GM23338 (cell line): ENCODE measurements around the gene TRIO. TPM values are rescaled to one million over a fixed set of nuclear protein-coding genes. Genes with fewer than 3 reads are reported as not detected.

Experiments used
- ATAC-seq: fragments of 200-7000 bp; cut with Tn5 transposase; 3 replicates; pipeline ENCODE4 v1.9.1; 2020
- DNase-seq: peaks from one replicate; pipeline ENCODE4 v3.0.0-alpha.2; 2015; ENCODE audit warnings: low spot score
- H2AFZ ChIP-seq: fragments of 200-600 bp; sonication (generic); 2 replicates; pipeline ENCODE4 v1.8.0; 2016; ENCODE audit warnings: antibody characterized with exemption, mild to moderate bottlenecking, moderate library complexity
- H3F3A ChIP-seq: fragments of 200-600 bp; sonication (generic); replicated peaks from 2 replicates; pipeline ENCODE4 v1.8.0; 2017; ENCODE audit warnings: antibody characterized with exemption, mixed run types, low read depth
- H3K27ac ChIP-seq: fragments of 200-600 bp; sonication (generic); 2 replicates; pipeline ENCODE4 v1.6.1; 2016; ENCODE audit warnings: low read depth
- H3K27me3 ChIP-seq: fragments of 200-600 bp; sonication (generic); 2 replicates; pipeline ENCODE4 v1.8.0; 2016; ENCODE audit warnings: mild to moderate bottlenecking, mixed run types, moderate library complexity; ENCODE audit not compliant: insufficient read depth
- H3K36me3 ChIP-seq: fragments of 200-600 bp; sonication (generic); 2 replicates; pipeline ENCODE4 v1.8.0; 2016; ENCODE audit warnings: mild to moderate bottlenecking; ENCODE audit not compliant: insufficient read depth
- H3K4me1 ChIP-seq: fragments of 200-600 bp; sonication (generic); 2 replicates; pipeline ENCODE4 v1.8.0; 2016; ENCODE audit warnings: mild to moderate bottlenecking, moderate library complexity; ENCODE audit not compliant: insufficient read depth
- H3K4me2 ChIP-seq: fragments of 200-600 bp; sonication (generic); 2 replicates; pipeline ENCODE4 v1.7.1; 2017; ENCODE audit warnings: mixed run types
- H3K4me3 ChIP-seq: fragments of 200-600 bp; sonication (generic); 2 replicates; pipeline ENCODE4 v1.6.1; 2016; ENCODE audit warnings: mixed run types
- H3K79me2 ChIP-seq: fragments of 200-600 bp; sonication (generic); replicated peaks from 2 replicates; pipeline ENCODE4 v1.8.0; 2017; ENCODE audit warnings: mild to moderate bottlenecking; ENCODE audit not compliant: insufficient read depth
- H3K9me2 ChIP-seq: fragments of 200-600 bp; sonication (generic); 2 replicates; pipeline ENCODE4 v1.8.0; 2017; ENCODE audit not compliant: insufficient read depth
- H4K20me1 ChIP-seq: fragments of 200-600 bp; sonication (generic); replicated peaks from 2 replicates; pipeline ENCODE4 v1.8.0; 2017; ENCODE audit warnings: mild to moderate bottlenecking; ENCODE audit not compliant: insufficient read depth
- H3K27ac Mint-ChIP-seq: 2 replicates; pipeline ENCODE4 v1.8.0; 2020; ENCODE audit warnings: inconsistent platforms, mild to moderate bottlenecking, moderate library complexity, mixed read lengths
- H3K27me3 Mint-ChIP-seq: 3 replicates; pipeline ENCODE4 v1.8.0; 2022; ENCODE audit warnings: low read depth, mild to moderate bottlenecking, moderate library complexity, mixed read lengths, inconsistent platforms; ENCODE audit not compliant: insufficient read depth, poor library complexity
- H3K36me3 Mint-ChIP-seq: 3 replicates; pipeline ENCODE4 v1.8.0; 2021; ENCODE audit warnings: low read depth, mild to moderate bottlenecking, inconsistent platforms, moderate library complexity, mixed read lengths
- H3K4me1 Mint-ChIP-seq: 3 replicates; pipeline ENCODE4 v1.8.0; 2020; ENCODE audit warnings: mild to moderate bottlenecking, inconsistent platforms, mixed read lengths
- H3K4me3 Mint-ChIP-seq: 3 replicates; pipeline ENCODE4 v1.8.0; 2021; ENCODE audit warnings: moderate library complexity, mild to moderate bottlenecking, inconsistent platforms, mixed read lengths
- H3K9me3 Mint-ChIP-seq: 3 replicates; pipeline ENCODE4 v1.8.0; 2020; ENCODE audit warnings: moderate library complexity, mild to moderate bottlenecking, inconsistent platforms, mixed read lengths
- CREB1 ChIP-seq: fragments of 250-450 bp; sonication (Bioruptor Pico); IDR thresholded peaks from 2 replicates; pipeline ENCODE4 v1.5.0; 2020; ENCODE audit warnings: low read depth, mild to moderate bottlenecking, moderate library complexity
- EZH2 ChIP-seq: fragments of 200-600 bp; sonication (generic); IDR thresholded peaks from one replicate; pipeline ENCODE4 v1.8.0; 2017; ENCODE audit warnings: antibody characterized with exemption, mild to moderate bottlenecking, low read depth; ENCODE audit not compliant: unreplicated experiment
- EZH2phosphoT487 ChIP-seq: fragments of 200-600 bp; sonication (generic); IDR thresholded peaks from one replicate; pipeline ENCODE4 v1.8.1; 2018; ENCODE audit warnings: antibody characterized with exemption; ENCODE audit not compliant: unreplicated experiment
- NANOG ChIP-seq: IDR thresholded peaks from 2 replicates; pipeline ENCODE4 v1.6.1; 2016; ENCODE audit warnings: antibody characterized with exemption, borderline replicate concordance
- POLR2AphosphoS5 ChIP-seq: IDR thresholded peaks from 2 replicates; pipeline ENCODE4 v1.6.1; 2016; ENCODE audit warnings: antibody characterized with exemption, low read depth
- STAT1 ChIP-seq: IDR thresholded peaks from one replicate; pipeline ENCODE4 v1.6.1; 2016; ENCODE audit warnings: antibody characterized with exemption; ENCODE audit not compliant: unreplicated experiment
- ZNF114 ChIP-seq: fragments of 250-450 bp; sonication (Bioruptor Pico); IDR thresholded peaks from 2 replicates; pipeline ENCODE4 v1.5.0; 2020; ENCODE audit warnings: mild to moderate bottlenecking, moderate library complexity
- ZNF331 ChIP-seq: fragments of 250-450 bp; sonication (Bioruptor Pico); IDR thresholded peaks from 2 replicates; pipeline ENCODE4 v1.5.0; 2020; ENCODE audit warnings: low read depth, mild to moderate bottlenecking, moderate library complexity
- polyA plus RNA-seq: library from polyadenylated mRNA; unstranded; fragments of >200 nt; fragmentation: Nextera tagmentation; extraction: Ambion mirVana; gene quantifications from 2 replicates; pipeline ENCODE4 v1.2.1, GENCODE V29; 2016
- total RNA-seq: library from RNA; depleted of rRNA; stranded (reverse); fragments of >200 nt; shearing (Covaris generic); gene quantifications from 2 replicates; pipeline ENCODE4 v1.2.3, GENCODE V29; 2014
- TF ChIP-seq, protein P1 (sequence below), 2 experiments: fragments of 200-600 bp in 1 of 2; sonication (generic) in 1 of 2; conservative IDR thresholded peaks; 2 replicates each; pipeline versions ENCODE4 v1.5.1 to v1.6.1; 2016 to 2017; ENCODE audit warnings: antibody characterized with exemption in 2 of 2, low read depth in 2 of 2, mild to moderate bottlenecking in 2 of 2, moderate library complexity in 1 of 2
- TF ChIP-seq, protein P2 (sequence below): IDR thresholded peaks from 2 replicates; pipeline ENCODE4 v1.6.1; 2016; ENCODE audit warnings: antibody characterized with exemption
- TF ChIP-seq, protein P3 (sequence below): IDR thresholded peaks from one replicate; pipeline ENCODE4 v1.6.1; 2018; ENCODE audit warnings: antibody characterized with exemption; ENCODE audit not compliant: unreplicated experiment

Gene TRIO
- total and polyA plus RNA-seq, 2 experiments from 2014 or later, result 13.8 to 113 TPM

DNA sequence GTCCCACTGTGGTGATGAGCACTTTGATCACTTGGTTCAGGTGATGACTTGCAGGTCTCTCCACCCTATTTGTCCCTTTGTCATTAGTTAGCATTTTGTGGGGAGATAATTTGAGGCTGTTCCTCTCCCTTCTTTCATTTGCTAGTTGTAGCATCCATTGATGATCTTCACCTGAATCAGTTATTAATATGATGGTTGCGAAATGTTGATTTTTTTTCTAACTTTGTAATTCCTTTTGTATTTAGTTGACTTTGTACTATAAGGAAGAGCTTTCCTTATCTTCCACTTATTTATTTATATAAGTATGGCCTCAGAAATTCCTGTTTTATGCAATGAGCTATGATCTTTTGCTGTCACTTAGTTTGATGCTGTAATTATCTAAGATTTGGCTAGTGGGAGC is 12.6 kb downstream of the TRIO start (continued):
- TF ChIP-seq, protein P1, sequence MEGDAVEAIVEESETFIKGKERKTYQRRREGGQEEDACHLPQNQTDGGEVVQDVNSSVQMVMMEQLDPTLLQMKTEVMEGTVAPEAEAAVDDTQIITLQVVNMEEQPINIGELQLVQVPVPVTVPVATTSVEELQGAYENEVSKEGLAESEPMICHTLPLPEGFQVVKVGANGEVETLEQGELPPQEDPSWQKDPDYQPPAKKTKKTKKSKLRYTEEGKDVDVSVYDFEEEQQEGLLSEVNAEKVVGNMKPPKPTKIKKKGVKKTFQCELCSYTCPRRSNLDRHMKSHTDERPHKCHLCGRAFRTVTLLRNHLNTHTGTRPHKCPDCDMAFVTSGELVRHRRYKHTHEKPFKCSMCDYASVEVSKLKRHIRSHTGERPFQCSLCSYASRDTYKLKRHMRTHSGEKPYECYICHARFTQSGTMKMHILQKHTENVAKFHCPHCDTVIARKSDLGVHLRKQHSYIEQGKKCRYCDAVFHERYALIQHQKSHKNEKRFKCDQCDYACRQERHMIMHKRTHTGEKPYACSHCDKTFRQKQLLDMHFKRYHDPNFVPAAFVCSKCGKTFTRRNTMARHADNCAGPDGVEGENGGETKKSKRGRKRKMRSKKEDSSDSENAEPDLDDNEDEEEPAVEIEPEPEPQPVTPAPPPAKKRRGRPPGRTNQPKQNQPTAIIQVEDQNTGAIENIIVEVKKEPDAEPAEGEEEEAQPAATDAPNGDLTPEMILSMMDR (conservative IDR thresholded peaks at IDR 0.05; ENCODE audit: low read depth in 2 of 2), result no peak
- TF ChIP-seq, protein P2, sequence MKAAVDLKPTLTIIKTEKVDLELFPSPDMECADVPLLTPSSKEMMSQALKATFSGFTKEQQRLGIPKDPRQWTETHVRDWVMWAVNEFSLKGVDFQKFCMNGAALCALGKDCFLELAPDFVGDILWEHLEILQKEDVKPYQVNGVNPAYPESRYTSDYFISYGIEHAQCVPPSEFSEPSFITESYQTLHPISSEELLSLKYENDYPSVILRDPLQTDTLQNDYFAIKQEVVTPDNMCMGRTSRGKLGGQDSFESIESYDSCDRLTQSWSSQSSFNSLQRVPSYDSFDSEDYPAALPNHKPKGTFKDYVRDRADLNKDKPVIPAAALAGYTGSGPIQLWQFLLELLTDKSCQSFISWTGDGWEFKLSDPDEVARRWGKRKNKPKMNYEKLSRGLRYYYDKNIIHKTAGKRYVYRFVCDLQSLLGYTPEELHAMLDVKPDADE, result no peak
- TF ChIP-seq EZH2 (no peak), EZH2phosphoT487 (no peak), NANOG (no peak), ZNF114 (CRISPR knock-in tag) (no peak), STAT1 (no peak), ZNF331 (CRISPR knock-in tag) (no peak), POLR2AphosphoS5 (no peak)

DNA sequence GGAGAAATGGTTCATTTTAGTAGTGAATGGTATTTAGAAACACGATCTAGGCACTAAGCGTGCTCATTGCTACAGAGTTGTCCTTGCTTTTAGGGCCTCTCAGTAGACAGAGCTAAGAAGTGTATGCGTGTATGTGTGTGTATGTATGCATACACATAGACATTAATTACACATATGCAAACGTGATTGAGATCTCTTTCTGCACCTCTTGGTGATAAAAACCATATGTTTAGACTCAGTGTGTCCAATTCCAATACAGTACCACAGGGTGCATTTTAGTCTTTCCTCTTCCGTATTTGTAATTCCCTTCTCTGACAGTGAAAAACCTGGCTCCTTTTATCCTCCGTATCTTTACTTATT is 13.1 kb downstream of the TRIO start:
- no peak for TF ChIP-seq EZH2phosphoT487
- TF ChIP-seq POLR2AphosphoS5, result no peak
- TF ChIP-seq STAT1, result no peak
- Mint-ChIP-seq H3K27ac (no peak overlapping the region), H3K36me3 (peaks cover 1% of the 10 kb centered on the region; the same call in 1 of the 3 replicates), H3K9me3 (no peaks in the 10 kb centered on the region), H3K4me1 (peaks cover 49% of the 10 kb centered on the region), H3K4me3 (no peak overlapping the region), H3K27me3 (peaks cover 6% of the 10 kb centered on the region)
- Histone ChIP-seq H3K4me1 (peaks cover 77% of the 10 kb centered on the region), H3K79me2 (peaks cover 99% of the 10 kb centered on the region), H3K4me2 (0 out of 2 replicates have a peak overlapping the region, but pooled peaks have one; percentile 16), H3K27ac (0 out of 2 replicates have a peak overlapping the region, but pooled peaks have one; percentile 24), H3K9me2 (no peaks in the 10 kb centered on the region), H4K20me1 (peaks cover 89% of the 10 kb centered on the region), H3K4me3 (no peak overlapping the region), H2AFZ (no peak overlapping the region), H3K36me3 (no peaks in the 10 kb centered on the region), H3F3A (no peaks in the 10 kb centered on the region), H3K27me3 (no peaks in the 10 kb centered on the region)
- ATAC-seq, result no peak
- DNase-seq, result no peak

DNA sequence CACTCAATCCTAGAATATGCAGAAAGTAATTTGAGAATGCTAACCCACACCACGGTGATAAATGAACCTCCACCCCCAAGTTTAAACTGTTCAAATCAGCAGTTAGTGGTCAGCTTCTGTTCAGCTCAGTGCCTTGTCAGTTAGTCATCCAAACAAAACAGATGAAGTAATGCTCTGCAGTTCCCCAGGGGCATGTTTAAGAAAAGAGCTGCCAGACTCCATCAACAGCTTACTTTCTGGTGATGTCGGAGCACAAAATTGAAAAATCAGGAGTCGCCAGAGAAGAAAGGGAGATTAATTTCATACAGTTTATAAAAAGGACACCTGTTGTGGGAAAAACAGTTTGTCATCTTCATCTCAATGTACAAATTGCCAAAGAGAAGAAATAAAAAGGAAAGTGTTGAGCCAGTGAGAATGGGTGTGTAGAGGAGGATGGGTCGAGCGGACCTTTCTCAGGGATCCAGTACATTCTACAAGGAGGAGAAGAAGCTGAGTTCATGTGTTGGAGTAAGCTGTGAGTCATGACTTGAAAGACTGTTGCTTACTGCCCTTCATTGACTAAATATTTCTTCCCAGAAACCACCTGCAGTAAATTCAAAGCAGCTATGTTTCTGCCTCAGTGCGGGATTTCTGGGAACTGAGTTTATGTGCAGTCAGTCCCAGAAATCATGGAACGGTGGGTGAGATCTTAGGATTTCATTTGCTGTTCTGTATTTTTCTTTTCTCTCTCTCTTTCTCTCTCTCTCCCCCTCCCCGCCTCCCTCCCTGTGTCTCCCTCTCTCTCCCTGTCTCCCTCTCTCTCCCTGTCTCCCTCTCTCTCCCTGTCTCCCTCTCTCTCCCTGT is 13.7 kb downstream of the TRIO start:
- Mint-ChIP-seq H3K4me1 (peaks cover 45% of the 10 kb centered on the region), H3K36me3 (peaks cover 3% of the 10 kb centered on the region; the same call in 1 of the 3 replicates), H3K27me3 (peaks cover 6% of the 10 kb centered on the region), H3K27ac (no peak overlapping the region), H3K4me3 (no peak overlapping the region), H3K9me3 (no peaks in the 10 kb centered on the region)
- no peaks in the 10 kb centered on the region for H3K36me3 ChIP-seq
- peaks cover 89% of the 10 kb centered on the region for H4K20me1 ChIP-seq
- H3F3A ChIP-seq, result no peaks in the 10 kb centered on the region
- peaks cover 99% of the 10 kb centered on the region for H3K79me2 ChIP-seq
- peaks cover 71% of the 10 kb centered on the region for H3K4me1 ChIP-seq
- no peak overlapping the region for H2AFZ ChIP-seq
- 0 out of 2 replicates have a peak overlapping the region, but pooled peaks have one; percentile 16 for H3K4me2 ChIP-seq
- H3K27ac ChIP-seq, result 0 out of 2 replicates have a peak overlapping the region, but pooled peaks have one; percentile 24
- H3K27me3 ChIP-seq, result no peaks in the 10 kb centered on the region
- no peak overlapping the region for H3K4me3 ChIP-seq
- DNase-seq (no peak), ATAC-seq (peak; percentile 12; the same call in 1 of the 3 replicates)
- H3K9me2 ChIP-seq, result no peaks in the 10 kb centered on the region
- TF ChIP-seq STAT1 (no peak), POLR2AphosphoS5 (no peak), CREB1 (CRISPR knock-in tag) (no peak), EZH2 (no peak), NANOG (no peak), EZH2phosphoT487 (no peak)
- TF ChIP-seq, protein P2, result no peak
- TF ChIP-seq, protein P3, sequence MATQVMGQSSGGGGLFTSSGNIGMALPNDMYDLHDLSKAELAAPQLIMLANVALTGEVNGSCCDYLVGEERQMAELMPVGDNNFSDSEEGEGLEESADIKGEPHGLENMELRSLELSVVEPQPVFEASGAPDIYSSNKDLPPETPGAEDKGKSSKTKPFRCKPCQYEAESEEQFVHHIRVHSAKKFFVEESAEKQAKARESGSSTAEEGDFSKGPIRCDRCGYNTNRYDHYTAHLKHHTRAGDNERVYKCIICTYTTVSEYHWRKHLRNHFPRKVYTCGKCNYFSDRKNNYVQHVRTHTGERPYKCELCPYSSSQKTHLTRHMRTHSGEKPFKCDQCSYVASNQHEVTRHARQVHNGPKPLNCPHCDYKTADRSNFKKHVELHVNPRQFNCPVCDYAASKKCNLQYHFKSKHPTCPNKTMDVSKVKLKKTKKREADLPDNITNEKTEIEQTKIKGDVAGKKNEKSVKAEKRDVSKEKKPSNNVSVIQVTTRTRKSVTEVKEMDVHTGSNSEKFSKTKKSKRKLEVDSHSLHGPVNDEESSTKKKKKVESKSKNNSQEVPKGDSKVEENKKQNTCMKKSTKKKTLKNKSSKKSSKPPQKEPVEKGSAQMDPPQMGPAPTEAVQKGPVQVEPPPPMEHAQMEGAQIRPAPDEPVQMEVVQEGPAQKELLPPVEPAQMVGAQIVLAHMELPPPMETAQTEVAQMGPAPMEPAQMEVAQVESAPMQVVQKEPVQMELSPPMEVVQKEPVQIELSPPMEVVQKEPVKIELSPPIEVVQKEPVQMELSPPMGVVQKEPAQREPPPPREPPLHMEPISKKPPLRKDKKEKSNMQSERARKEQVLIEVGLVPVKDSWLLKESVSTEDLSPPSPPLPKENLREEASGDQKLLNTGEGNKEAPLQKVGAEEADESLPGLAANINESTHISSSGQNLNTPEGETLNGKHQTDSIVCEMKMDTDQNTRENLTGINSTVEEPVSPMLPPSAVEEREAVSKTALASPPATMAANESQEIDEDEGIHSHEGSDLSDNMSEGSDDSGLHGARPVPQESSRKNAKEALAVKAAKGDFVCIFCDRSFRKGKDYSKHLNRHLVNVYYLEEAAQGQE, result no peak
